Loucy (cell line): ENCODE measurements around the gene MAPK6.
A peak's percentile ranks its signal among the peaks of the same experiment; 100 is the strongest.

Experiments used
- H2AFZ ChIP-seq: fragments of 200-600 bp; sonication (generic); 2 replicates; pipeline ENCODE4 v1.6.0; 2016; ENCODE audit warnings: antibody characterized with exemption, mild to moderate bottlenecking, low read length, moderate library complexity
- H3F3A ChIP-seq: fragments of 200-600 bp; 2 replicates; pipeline ENCODE4 v1.6.0; 2016; ENCODE audit warnings: antibody characterized with exemption, low read depth, mild to moderate bottlenecking
- H3K27me3 ChIP-seq: fragments of 200-600 bp; sonication (generic); 2 replicates; pipeline ENCODE4 v1.6.1; 2014; ENCODE audit warnings: low read length, mild to moderate bottlenecking; ENCODE audit not compliant: insufficient read depth, poor library complexity, severe bottlenecking
- H3K36me3 ChIP-seq: fragments of 200-600 bp; sonication (generic); 2 replicates; pipeline ENCODE4 v1.6.1; 2016; ENCODE audit warnings: low read length; ENCODE audit not compliant: insufficient read depth
- H3K4me1 ChIP-seq: fragments of 200-600 bp; sonication (generic); 2 replicates; pipeline ENCODE4 v1.5.1; 2014; ENCODE audit warnings: low read length, mild to moderate bottlenecking; ENCODE audit not compliant: insufficient read depth, poor library complexity, severe bottlenecking
- H3K4me2 ChIP-seq: fragments of 200-600 bp; sonication (generic); 2 replicates; pipeline ENCODE4 v1.6.0; 2014; ENCODE audit warnings: antibody characterized with exemption, low read length, low read depth, mild to moderate bottlenecking; ENCODE audit not compliant: poor library complexity, severe bottlenecking
- H3K4me3 ChIP-seq: fragments of 200-600 bp; sonication (generic); 2 replicates; pipeline ENCODE4 v1.5.1; 2014; ENCODE audit warnings: low read length, mild to moderate bottlenecking, mixed read lengths; ENCODE audit not compliant: poor library complexity, severe bottlenecking
- H3K79me2 ChIP-seq: fragments of 200-600 bp; sonication (generic); 2 replicates; pipeline ENCODE4 v1.6.1; 2014; ENCODE audit warnings: low read length; ENCODE audit not compliant: insufficient read depth
- H3K9ac ChIP-seq: fragments of 200-600 bp; sonication (generic); 2 replicates; pipeline ENCODE4 v1.6.0; 2014; ENCODE audit warnings: mild to moderate bottlenecking, low read depth, low read length, moderate library complexity; ENCODE audit not compliant: poor library complexity, severe bottlenecking
- H3K9me2 ChIP-seq: fragments of 200-600 bp; sonication (generic); replicated peaks from 2 replicates; pipeline ENCODE4 v1.6.1; 2016; ENCODE audit warnings: low read depth, low read length, mixed read lengths
- H3K9me3 ChIP-seq: fragments of 200-600 bp; sonication (generic); 2 replicates; pipeline ENCODE4 v1.6.1; 2014; ENCODE audit warnings: mild to moderate bottlenecking, antibody characterized with exemption, low read length, low read depth; ENCODE audit not compliant: insufficient read depth
- H4K20me1 ChIP-seq: fragments of 200-600 bp; sonication (generic); 2 replicates; pipeline ENCODE4 v1.6.0; 2014; ENCODE audit warnings: antibody characterized with exemption, low read length, mild to moderate bottlenecking; ENCODE audit not compliant: insufficient read depth, poor library complexity, severe bottlenecking
- EZH2phosphoT487 ChIP-seq: fragments of 200-600 bp; IDR thresholded peaks from 2 replicates; pipeline ENCODE4 v1.6.1; 2018; ENCODE audit warnings: antibody characterized with exemption, mild to moderate bottlenecking, moderate library complexity, borderline replicate concordance
- TF ChIP-seq, protein P1 (sequence below): fragments of 200-600 bp; sonication (generic); conservative IDR thresholded peaks from 2 replicates; pipeline ENCODE4 v1.5.1; 2014; ENCODE audit warnings: mild to moderate bottlenecking, antibody characterized with exemption, low read length

The MAPK6 gene

DNA sequence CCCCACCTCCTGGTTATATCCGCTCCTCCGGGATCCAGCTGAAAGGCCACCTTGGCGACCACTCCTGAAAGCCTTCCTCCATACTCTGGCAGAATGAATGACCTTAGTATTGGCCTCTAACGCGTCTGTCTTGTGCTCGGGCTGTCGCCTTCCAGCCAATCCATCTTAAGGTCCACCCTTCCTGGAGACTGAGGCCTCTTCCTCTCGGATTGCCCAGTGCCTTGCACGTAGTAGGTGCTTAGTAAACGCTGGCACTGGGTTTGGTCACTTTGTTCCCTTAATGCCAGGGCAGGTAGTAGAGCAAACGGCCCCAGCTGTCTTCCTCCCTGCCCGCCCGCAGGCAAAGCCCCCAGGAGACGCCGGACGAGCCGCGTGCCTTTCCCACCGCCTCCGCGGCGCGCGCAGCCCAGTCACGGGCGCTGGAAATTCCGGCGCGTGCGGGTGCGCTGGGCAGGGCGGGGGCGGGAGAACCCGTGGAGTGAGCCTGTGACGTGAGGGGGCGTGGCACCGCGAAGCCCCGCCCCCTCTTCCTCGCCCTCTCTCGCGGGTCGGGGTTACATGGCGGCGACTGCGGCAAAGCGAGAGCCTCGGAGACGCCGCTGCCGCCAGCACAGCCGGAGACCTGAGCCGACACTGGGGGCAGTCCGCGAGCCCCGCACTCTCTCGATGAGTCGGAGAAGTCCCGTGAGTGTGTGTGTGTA, at the start of gene MAPK6:
MAPK6 (plus strand) TSS at position 527 of the 701 bp plus-strand sequence. CDS start 27,242 bp downstream, outside the sequence.
- no peak for TF ChIP-seq EZH2phosphoT487
- TF ChIP-seq, protein P1, sequence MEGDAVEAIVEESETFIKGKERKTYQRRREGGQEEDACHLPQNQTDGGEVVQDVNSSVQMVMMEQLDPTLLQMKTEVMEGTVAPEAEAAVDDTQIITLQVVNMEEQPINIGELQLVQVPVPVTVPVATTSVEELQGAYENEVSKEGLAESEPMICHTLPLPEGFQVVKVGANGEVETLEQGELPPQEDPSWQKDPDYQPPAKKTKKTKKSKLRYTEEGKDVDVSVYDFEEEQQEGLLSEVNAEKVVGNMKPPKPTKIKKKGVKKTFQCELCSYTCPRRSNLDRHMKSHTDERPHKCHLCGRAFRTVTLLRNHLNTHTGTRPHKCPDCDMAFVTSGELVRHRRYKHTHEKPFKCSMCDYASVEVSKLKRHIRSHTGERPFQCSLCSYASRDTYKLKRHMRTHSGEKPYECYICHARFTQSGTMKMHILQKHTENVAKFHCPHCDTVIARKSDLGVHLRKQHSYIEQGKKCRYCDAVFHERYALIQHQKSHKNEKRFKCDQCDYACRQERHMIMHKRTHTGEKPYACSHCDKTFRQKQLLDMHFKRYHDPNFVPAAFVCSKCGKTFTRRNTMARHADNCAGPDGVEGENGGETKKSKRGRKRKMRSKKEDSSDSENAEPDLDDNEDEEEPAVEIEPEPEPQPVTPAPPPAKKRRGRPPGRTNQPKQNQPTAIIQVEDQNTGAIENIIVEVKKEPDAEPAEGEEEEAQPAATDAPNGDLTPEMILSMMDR = no peak
- Histone ChIP-seq H3K27me3 (no peaks in the 10 kb centered on the region), H3K4me1 (peaks cover 35% of the 10 kb centered on the region), H4K20me1 (peaks cover 37% of the 10 kb centered on the region), H3F3A (no peaks in the 10 kb centered on the region), H3K9ac (peak within 1 kb of the TSS; percentile 85), H3K9me2 (no peaks in the 10 kb centered on the region), H3K36me3 (no peaks in the 10 kb centered on the region), H3K4me3 (peak within 1 kb of the TSS; percentile 86), H3K9me3 (no peaks in the 10 kb centered on the region), H3K4me2 (peak within 1 kb of the TSS; percentile 89), H3K79me2 (peaks cover 43% of the 10 kb centered on the region), H2AFZ (peak within 1 kb of the TSS; percentile 76)

DNA sequence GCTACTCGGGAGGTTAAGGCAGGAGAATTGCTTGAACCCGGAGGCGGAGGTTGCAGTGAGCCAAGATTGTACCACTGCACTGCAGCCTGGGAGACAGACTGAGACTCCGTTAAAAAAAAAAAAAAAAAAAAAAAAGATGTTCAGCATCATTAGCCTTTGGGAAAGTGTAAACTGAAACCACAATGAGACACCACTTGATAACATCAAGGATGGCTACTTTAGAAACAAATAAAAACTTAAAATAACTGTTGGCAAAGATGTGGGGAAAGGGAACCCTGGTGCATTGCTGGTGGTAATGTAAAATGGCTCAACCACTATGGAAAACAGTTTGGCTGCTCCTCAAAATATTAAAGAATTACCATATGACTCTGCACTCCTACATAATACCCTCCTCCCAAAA, 49.3 kb upstream of the MAPK6 start:
- no peak overlapping the region for H2AFZ ChIP-seq
- H3K4me3 ChIP-seq = peak overlapping the region; percentile 85
- no peak for TF ChIP-seq EZH2phosphoT487
- TF ChIP-seq, protein P1 = no peak
- H3K4me2 ChIP-seq = peak overlapping the region; percentile 85
- H3K27me3 ChIP-seq = no peaks in the 10 kb centered on the region
- H3K79me2 ChIP-seq = peaks cover 74% of the 10 kb centered on the region
- peaks cover 27% of the 10 kb centered on the region for H3K4me1 ChIP-seq
- H3K36me3 ChIP-seq = peaks cover 13% of the 10 kb centered on the region; the same call in 1 of the 2 replicates
- H3F3A ChIP-seq = no peaks in the 10 kb centered on the region
- peak overlapping the region; percentile 81 for H3K9ac ChIP-seq
- H3K9me3 ChIP-seq = peaks cover 12% of the 10 kb centered on the region
- no peaks in the 10 kb centered on the region for H3K9me2 ChIP-seq
- H4K20me1 ChIP-seq = peaks cover 19% of the 10 kb centered on the region

DNA sequence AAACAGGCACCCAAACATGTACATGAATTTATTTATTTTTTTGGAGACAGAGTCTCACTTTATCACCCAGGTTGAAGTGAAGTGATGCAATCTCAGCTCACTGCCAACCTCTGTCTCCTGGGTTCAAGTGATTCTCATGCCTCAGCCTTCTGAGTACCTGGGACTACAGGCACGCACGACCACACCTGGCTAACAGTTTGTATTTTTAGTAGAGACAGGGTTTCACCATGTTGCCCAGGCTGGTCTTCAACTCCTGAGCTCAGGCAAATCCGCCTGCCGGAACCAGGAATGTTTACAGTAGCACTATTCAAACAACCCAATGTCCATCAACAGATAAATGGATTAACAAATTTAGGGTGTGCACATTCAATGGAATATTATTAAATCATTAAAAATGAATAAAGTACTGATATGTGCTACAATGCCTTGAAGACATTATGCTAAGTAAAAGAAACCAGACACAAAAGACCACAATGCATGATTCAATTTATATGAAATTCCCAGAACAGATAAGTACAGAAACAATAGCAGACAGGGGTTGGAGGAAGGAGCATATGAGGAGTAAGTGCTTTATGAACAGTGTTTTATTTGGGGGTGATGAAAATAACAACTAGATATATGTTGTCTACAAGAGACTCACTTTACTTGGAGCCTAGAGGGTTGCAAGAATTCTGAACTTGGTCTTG, 48.7 kb upstream of the MAPK6 start:
- no peak overlapping the region for H2AFZ ChIP-seq
- peak overlapping the region; percentile 81 for H3K9ac ChIP-seq
- no peaks in the 10 kb centered on the region for H3K27me3 ChIP-seq
- H3F3A ChIP-seq = no peaks in the 10 kb centered on the region
- H3K4me3 ChIP-seq = peak overlapping the region; percentile 85
- peaks cover 7% of the 10 kb centered on the region; the same call in 1 of the 2 replicates for H3K36me3 ChIP-seq
- no peaks in the 10 kb centered on the region for H3K9me2 ChIP-seq
- peaks cover 12% of the 10 kb centered on the region for H3K9me3 ChIP-seq
- TF ChIP-seq, protein P1 = no peak
- no peak for TF ChIP-seq EZH2phosphoT487
- peaks cover 68% of the 10 kb centered on the region for H3K79me2 ChIP-seq
- peaks cover 13% of the 10 kb centered on the region for H4K20me1 ChIP-seq
- peaks cover 22% of the 10 kb centered on the region for H3K4me1 ChIP-seq
- H3K4me2 ChIP-seq = peak overlapping the region; percentile 85
